GM12873 (cell line): Measurements from ENCODE around the gene TANC1.

Experiments used
- CTCF ChIP-seq: IDR thresholded peaks from 2 replicates; pipeline ENCODE4 v1.5.1; 2012; ENCODE audit warnings: low read depth, mild to moderate bottlenecking, moderate library complexity, low read length, control low read depth; ENCODE audit not compliant: insufficient read depth; ENCODE audit errors: missing control alignments

The TANC1 gene

GRCh38 chr2:159002462-159003111 is 34.1 kb downstream of the TANC1 start:
- TF ChIP-seq CTCF = no peak

GRCh38 chr2:159003555-159003954 is 35.1 kb downstream of the TANC1 start:
- no peak for TF ChIP-seq CTCF

GRCh38 chr2:159004849-159005248 is 36.4 kb downstream of the TANC1 start:
- no peak for TF ChIP-seq CTCF

- TF ChIP-seq CTCF = no peak
These were observed 41.5 kb downstream of the TANC1 start for GRCh38 chr2:159009940-159010339.

GRCh38 chr2:159010340-159010739 is 41.9 kb downstream of the TANC1 start:
- TF ChIP-seq CTCF = no peak

GRCh38 chr2:159010963-159011362 is 42.5 kb downstream of the TANC1 start:
- no peak for TF ChIP-seq CTCF

- TF ChIP-seq CTCF = no peak
These were observed 43.7 kb downstream of the TANC1 start for GRCh38 chr2:159012142-159012541.
